Activated T-cell treated with anti-CD3 and anti-CD28 coated beads for 48 hours (primary cell): Measurements from ENCODE around the gene ASGR2.
"Not testable (repeated sequence)": the region's sequence is repeated elsewhere in the genome, so short reads cannot be mapped to it uniquely, and the experiment has no call there.

Experiments used
- DNase-seq: peaks from one replicate; pipeline ENCODE4 v3.0.0-alpha.2; 2020; ENCODE audit warnings: low read depth

Gene ASGR2

GRCh38 chr17:7114241-7114874, at the start of gene ASGR2:
Gene ASGR2, minus strand, starts transcription at chr17:7114822. Its CDS starts 582 bp downstream, at chr17:7114240.
- no peak for DNase-seq

GRCh38 chr17:7159571-7159970, 44.9 kb upstream of the ASGR2 start:
- not testable (repeated sequence) for DNase-seq

GRCh38 chr17:7158424-7158823, 43.8 kb upstream of the ASGR2 start:
- DNase-seq: not testable (repeated sequence)

- DNase-seq: no peak
Observed at GRCh38 chr17:7156342-7156940, 41.8 kb upstream of the ASGR2 start.

- DNase-seq: no peak
Observed at GRCh38 chr17:7147772-7148171, 33.1 kb upstream of the ASGR2 start.

GRCh38 chr17:7146115-7146514, 31.5 kb upstream of the ASGR2 start:
- DNase-seq: no peak

GRCh38 chr17:7144213-7144612, 29.6 kb upstream of the ASGR2 start:
- DNase-seq: no peak

- no peak for DNase-seq
Observed at GRCh38 chr17:7141824-7142223, 27.2 kb upstream of the ASGR2 start.

- DNase-seq: no peak
Observed at GRCh38 chr17:7139400-7139799, 24.8 kb upstream of the ASGR2 start.

GRCh38 chr17:7138800-7139381, 24.3 kb upstream of the ASGR2 start:
- DNase-seq: no peak

- DNase-seq: no peak
Observed at GRCh38 chr17:7137171-7137943, 22.7 kb upstream of the ASGR2 start.

- DNase-seq: peak; percentile 66
Observed at GRCh38 chr17:7136266-7136877, 21.8 kb upstream of the ASGR2 start.

GRCh38 chr17:7133916-7134315, 19.3 kb upstream of the ASGR2 start:
- DNase-seq: no peak

GRCh38 chr17:7133424-7133823, 18.8 kb upstream of the ASGR2 start:
- peak; percentile 24 for DNase-seq

- peak; percentile 15 for DNase-seq
Observed at GRCh38 chr17:7132511-7133094, 18.0 kb upstream of the ASGR2 start.

GRCh38 chr17:7131423-7131791, 16.8 kb upstream of the ASGR2 start:
- DNase-seq: no peak

- no peak for DNase-seq
Observed at GRCh38 chr17:7130621-7131422, 16.2 kb upstream of the ASGR2 start.

- no peak for DNase-seq
Observed at GRCh38 chr17:7129311-7129710, 14.7 kb upstream of the ASGR2 start.

- DNase-seq: no peak
Observed at GRCh38 chr17:7128160-7128559, 13.5 kb upstream of the ASGR2 start.

- DNase-seq: not testable (repeated sequence)
Observed at GRCh38 chr17:7127501-7127900, 12.9 kb upstream of the ASGR2 start.

- DNase-seq: not testable (repeated sequence)
Observed at GRCh38 chr17:7126386-7126785, 11.8 kb upstream of the ASGR2 start.
